Endothelial cell of umbilical vein (primary cell): Measurements from ENCODE around the gene KCNN3. TPM values are rescaled to one million over a fixed set of nuclear protein-coding genes. Genes with fewer than 3 reads are reported as not detected.

Experiments
- BruUV-seq: library from RNA; stranded (reverse); fragments of 400-500 nt; replicated peaks from 2 replicates; lab custom pipeline; 2021; lab: Mats Ljungman, UMichigan
- CTCF ChIA-PET: fragments of 300-600, 350-600 bp; sonication (Branson Sonifier 250); formaldehyde crosslinking; loops from one replicate; lab custom pipeline; 2021; ENCODE audit warnings: antibody characterized with exemption, inconsistent platforms; lab: Charles Lee
- POLR2A ChIA-PET: fragments of 300-600, 350-600 bp; sonication (Branson Sonifier 250); formaldehyde crosslinking; loops from one replicate; lab custom pipeline; 2021; ENCODE audit warnings: antibody characterized with exemption, inconsistent platforms; lab: Charles Lee
- DNase-seq: peaks from one replicate; pipeline ENCODE4 v3.0.0-alpha.2; 2011; ENCODE audit warnings: low read depth, low spot score
- FAIRE-seq: peaks from 2 replicates; lab custom pipeline; 2011; peaks lifted over from hg19 to GRCh38; lab: Jason Lieb, UNC
- H2AFZ ChIP-seq: 2 replicates; pipeline ENCODE4 v1.6.0; 2012; ENCODE audit warnings: low read depth, low read length, control low read depth, inconsistent platforms
- H3K27ac ChIP-seq: 2 replicates; pipeline ENCODE4 v1.5.1; 2011; ENCODE audit warnings: low read depth, mild to moderate bottlenecking, control low read depth, low read length, moderate library complexity; ENCODE audit not compliant: insufficient read depth
- H3K27me3 ChIP-seq, 2 experiments: 2 replicates each; pipeline versions ENCODE4 v1.6.0 to v1.6.1; 2011; ENCODE audit warnings: low read length in 2 of 2, mixed read lengths in 1 of 2; ENCODE audit not compliant: control insufficient read depth in 2 of 2, insufficient read depth in 2 of 2
- H3K36me3 ChIP-seq, 2 experiments: 2 replicates in 1 of 2; 3 replicates in 1 of 2; pipeline ENCODE4 v1.5.1; 2011; ENCODE audit warnings: low read length in 2 of 2, mild to moderate bottlenecking in 1 of 2, moderate library complexity in 1 of 2; ENCODE audit not compliant: control insufficient read depth in 2 of 2, insufficient read depth in 2 of 2; ENCODE audit errors: extremely low read depth in 1 of 2
- H3K4me1 ChIP-seq: 3 replicates; pipeline ENCODE4 v1.5.1; 2011; ENCODE audit warnings: mild to moderate bottlenecking, low read length; ENCODE audit not compliant: control insufficient read depth, insufficient read depth; ENCODE audit errors: extremely low read depth
- H3K4me2 ChIP-seq: 2 replicates; pipeline ENCODE4 v1.6.1; 2011; ENCODE audit warnings: low read length, control low read depth, mixed read lengths; ENCODE audit not compliant: insufficient read depth
- H3K4me3 ChIP-seq, 3 experiments: fragments of 200-600 bp in 1 of 3; sonication (generic), shearing (Covaris generic) in 1 of 3; replicated peaks in 1 of 3; 2 replicates each; pipeline ENCODE4 v1.5.1; 2011 to 2016; ENCODE audit warnings: control low read depth in 3 of 3, low read length in 3 of 3, mild to moderate bottlenecking in 2 of 3, inconsistent platforms in 1 of 3, low read depth in 1 of 3, moderate library complexity in 1 of 3; ENCODE audit not compliant: insufficient read depth in 1 of 3
- H3K79me2 ChIP-seq: 2 replicates; pipeline ENCODE4 v1.6.0; 2012; ENCODE audit warnings: low read length, inconsistent platforms; ENCODE audit not compliant: control insufficient read depth, insufficient read depth
- H3K9ac ChIP-seq: replicated peaks from 2 replicates; pipeline ENCODE3; 2011; ENCODE audit warnings: low read length, control low read depth; ENCODE audit not compliant: insufficient read depth; ENCODE audit errors: extremely low read depth
- H3K9me1 ChIP-seq: replicated peaks from 3 replicates; pipeline ENCODE4 v1.6.0; 2011; ENCODE audit warnings: mild to moderate bottlenecking, low read length; ENCODE audit not compliant: control insufficient read depth, insufficient read depth; ENCODE audit errors: extremely low read depth
- H3K9me3 ChIP-seq: replicated peaks from 2 replicates; pipeline ENCODE4 v1.5.1; 2012; ENCODE audit warnings: low read length, inconsistent platforms; ENCODE audit not compliant: control insufficient read depth, insufficient read depth
- H4K20me1 ChIP-seq: replicated peaks from 2 replicates; pipeline ENCODE3; 2011; ENCODE audit warnings: mild to moderate bottlenecking, low read length; ENCODE audit not compliant: control insufficient read depth, insufficient read depth; ENCODE audit errors: extremely low read depth
- EZH2 ChIP-seq: IDR thresholded peaks from 2 replicates; pipeline ENCODE4 v1.6.1; 2012; ENCODE audit warnings: borderline replicate concordance, low read depth, mild to moderate bottlenecking, moderate library complexity, low read length, inconsistent platforms; ENCODE audit not compliant: severe bottlenecking
- FOS ChIP-seq: IDR thresholded peaks from 2 replicates; pipeline ENCODE4 v1.6.1; 2011; ENCODE audit warnings: mild to moderate bottlenecking, low read length, moderate library complexity, borderline replicate concordance; ENCODE audit not compliant: insufficient read depth
- GATA2 ChIP-seq: IDR thresholded peaks from 2 replicates; pipeline ENCODE4 v1.7.0; 2011; ENCODE audit warnings: low read depth, mild to moderate bottlenecking, moderate library complexity, mixed read lengths, low read length; ENCODE audit not compliant: insufficient read length, insufficient read depth
- JUN ChIP-seq: IDR thresholded peaks from 2 replicates; pipeline ENCODE4 v1.6.1; 2011; ENCODE audit warnings: borderline replicate concordance, low read depth; ENCODE audit not compliant: insufficient read length, insufficient read depth
- MAX ChIP-seq: IDR thresholded peaks from 2 replicates; pipeline ENCODE4 v1.6.1; 2011; ENCODE audit not compliant: insufficient read depth, insufficient read length
- MYC ChIP-seq: IDR thresholded peaks from one replicate; pipeline ENCODE4 v1.6.1; 2011; ENCODE audit warnings: mild to moderate bottlenecking, low read depth, low read length
- POLR2A ChIP-seq: IDR thresholded peaks from 2 replicates; pipeline ENCODE4 v1.6.1; 2012; ENCODE audit warnings: low read depth, mild to moderate bottlenecking, control low read depth, low read length
- POLR2AphosphoS5 ChIP-seq: IDR thresholded peaks from 2 replicates; pipeline ENCODE4 v1.6.1; 2012; ENCODE audit warnings: low read depth, mild to moderate bottlenecking, control low read depth, low read length, moderate library complexity; ENCODE audit not compliant: insufficient read depth
- dilution Hi-C: fragments of 300-500 bp; cut with MboI; formaldehyde crosslinking; loops from one replicate; pipeline ENCODE4 v1.15.0; 2019; ENCODE audit warnings: low sequenced_read_pairs; ENCODE audit not compliant: extremely low pct_ligation_motif_present
- intact Hi-C: fragments of 100-400 bp; cut with micrococcal nuclease; formaldehyde crosslinking; loops from one replicate; pipeline ENCODE4 v1.10.0; 2022
- polyA plus RNA-seq, 4 experiments: library from polyadenylated mRNA; depleted of rRNA in 3 of 4; stranded (reverse) in 3 of 4; unstranded in 1 of 4; fragments of >200 nt; gene quantifications; 2 replicates each; pipeline versions ENCODE4 v1.2.1 to v1.2.3, GENCODE V29; 2011 to 2012; ENCODE audit warnings: missing spikeins in 1 of 4
- total RNA-seq: library from RNA; stranded (reverse); gene quantifications from 2 replicates; pipeline ENCODE4 v1.2.3, GENCODE V29; 2021
- TF ChIP-seq, protein P1 (sequence below), 2 donors: IDR thresholded peaks; 1 replicate in 1 of 2; 2 replicates in 1 of 2; pipeline ENCODE4 v1.5.1; 2011; ENCODE audit warnings: low read length in 2 of 2, mild to moderate bottlenecking in 2 of 2, moderate library complexity in 2 of 2, control low read depth in 1 of 2, inconsistent platforms in 1 of 2, low read depth in 1 of 2; ENCODE audit not compliant: insufficient read depth in 1 of 2; ENCODE audit errors: extremely low read depth in 1 of 2

Gene KCNN3
- total and polyA plus RNA-seq, 2 donors (not counting 3 experiments of a cell fraction or from before 2014, with no cell fraction given) = 0.91 to 1.1 TPM

DNA sequence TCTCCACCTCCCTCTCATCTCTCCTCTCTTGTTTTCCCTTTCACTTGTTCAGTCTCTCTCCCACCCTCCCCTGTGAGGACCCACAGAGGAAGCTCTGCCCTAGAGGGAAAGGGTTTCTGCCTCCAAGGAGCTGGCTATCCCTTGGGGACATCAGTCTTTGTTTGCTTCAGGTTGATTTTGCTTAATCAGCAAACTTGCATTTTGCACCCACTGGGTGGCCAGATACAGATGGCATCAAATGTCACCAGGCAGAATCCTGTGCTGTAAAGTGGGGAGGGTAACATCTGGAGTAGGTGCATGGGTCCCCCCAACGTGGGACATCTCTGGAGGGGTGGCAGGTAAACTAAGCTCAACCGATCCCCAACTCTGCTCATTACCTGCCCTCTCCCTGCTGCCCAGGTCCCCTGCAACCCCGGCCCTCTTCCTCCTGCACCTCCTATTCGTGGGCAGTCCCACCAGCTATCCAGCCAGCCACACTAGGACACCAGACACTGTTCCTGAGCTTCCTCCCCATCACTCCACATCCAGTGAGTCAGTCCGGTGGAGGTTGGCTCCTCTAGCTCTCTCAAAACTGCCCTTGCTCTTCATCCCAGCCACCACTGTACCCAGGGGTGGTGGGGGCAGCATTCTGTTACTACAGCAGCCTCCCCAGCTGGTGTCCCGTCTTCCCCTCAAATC lies 123.3 kb downstream of the KCNN3 start:
- no peaks in the 10 kb centered on the region for H3K79me2 ChIP-seq

More for the DNA sequence above, 123.3 kb downstream of the KCNN3 start:
- H3K9me1 ChIP-seq = no peaks in the 10 kb centered on the region
- H3K4me3 ChIP-seq = no peak overlapping the region
- H3K9ac ChIP-seq = no peak overlapping the region
- no peak overlapping the region for H3K27ac ChIP-seq
- BruUV-seq = no TSS peak
- ChIA-PET POLR2A (no interaction called here), CTCF (interaction anchor here (1.2 to 3.1 kb wide), 4 partner anchors 7 to 132 kb away, joined by 4 to 13 read pairs (median 10); no protein-coding TSS in a partner anchor)
- no peaks in the 10 kb centered on the region for H3K4me1 ChIP-seq
- FAIRE-seq (no peak), DNase-seq (no peak)
- intact Hi-C loops (loop anchor here (5.0 kb wide), 1 partner anchor 49 kb away; no protein-coding TSS in a partner anchor), dilution Hi-C loops (no loop called here)
- H3K27me3 ChIP-seq = peaks cover 41 to 46% of the 10 kb centered on the region in 2 experiments
- no peaks in the 10 kb centered on the region for H4K20me1 ChIP-seq
- H3K9me3 ChIP-seq = no peaks in the 10 kb centered on the region
- no peak overlapping the region for H3K4me2 ChIP-seq
- no peaks in the 10 kb centered on the region for H3K36me3 ChIP-seq
- H2AFZ ChIP-seq = no peak overlapping the region
- TF ChIP-seq EZH2 (no peak), JUN (no peak), MAX (no peak), POLR2A (no peak), FOS (no peak), MYC (no peak), POLR2AphosphoS5 (no peak), GATA2 (no peak)
- TF ChIP-seq, protein P1, sequence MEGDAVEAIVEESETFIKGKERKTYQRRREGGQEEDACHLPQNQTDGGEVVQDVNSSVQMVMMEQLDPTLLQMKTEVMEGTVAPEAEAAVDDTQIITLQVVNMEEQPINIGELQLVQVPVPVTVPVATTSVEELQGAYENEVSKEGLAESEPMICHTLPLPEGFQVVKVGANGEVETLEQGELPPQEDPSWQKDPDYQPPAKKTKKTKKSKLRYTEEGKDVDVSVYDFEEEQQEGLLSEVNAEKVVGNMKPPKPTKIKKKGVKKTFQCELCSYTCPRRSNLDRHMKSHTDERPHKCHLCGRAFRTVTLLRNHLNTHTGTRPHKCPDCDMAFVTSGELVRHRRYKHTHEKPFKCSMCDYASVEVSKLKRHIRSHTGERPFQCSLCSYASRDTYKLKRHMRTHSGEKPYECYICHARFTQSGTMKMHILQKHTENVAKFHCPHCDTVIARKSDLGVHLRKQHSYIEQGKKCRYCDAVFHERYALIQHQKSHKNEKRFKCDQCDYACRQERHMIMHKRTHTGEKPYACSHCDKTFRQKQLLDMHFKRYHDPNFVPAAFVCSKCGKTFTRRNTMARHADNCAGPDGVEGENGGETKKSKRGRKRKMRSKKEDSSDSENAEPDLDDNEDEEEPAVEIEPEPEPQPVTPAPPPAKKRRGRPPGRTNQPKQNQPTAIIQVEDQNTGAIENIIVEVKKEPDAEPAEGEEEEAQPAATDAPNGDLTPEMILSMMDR (IDR thresholded peaks at IDR 0.05; ENCODE audit: extremely low read depth in 1 of 2, insufficient read depth in 1 of 2, low read depth in 1 of 2, low read length in 2 of 2) = no peak
